Medulla oblongata (tissue), 1 donor: ENCODE results near the gene LRRC7.
"Not testable (repeated sequence)": the region's sequence is repeated elsewhere in the genome, so short reads cannot be mapped to it uniquely, and the experiment has no call there.

Source experiments
- DNase-seq: peaks from one replicate; pipeline ENCODE4 v3.0.0-alpha.2; 2015; ENCODE audit errors: extremely low spot score

The LRRC7 gene

GRCh38 chr1:69863704-69864103 is 296.0 kb downstream of the LRRC7 start:
- DNase-seq, result no peak

DNA sequence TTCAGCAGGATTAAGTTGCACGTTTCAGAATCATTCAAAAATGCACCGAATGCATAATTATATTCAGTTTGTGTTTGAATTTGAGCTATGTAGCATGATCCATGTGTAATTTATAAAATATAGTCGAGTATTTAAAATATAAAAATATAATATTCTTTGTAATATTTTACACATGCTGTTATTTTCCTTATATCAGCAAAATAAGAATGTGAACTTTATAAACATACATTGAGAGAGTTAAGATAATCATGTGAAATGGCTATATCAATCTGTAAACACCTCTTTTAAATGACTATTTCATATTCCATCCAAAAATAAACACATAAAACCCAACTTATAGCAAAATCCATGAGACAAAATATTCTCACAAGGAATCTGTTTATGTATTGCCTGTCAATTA is 303.7 kb downstream of the LRRC7 start:
- no peak for DNase-seq

- DNase-seq, result no peak
Observed at GRCh38 chr1:69878338-69878737, 310.6 kb downstream of the LRRC7 start.

DNA sequence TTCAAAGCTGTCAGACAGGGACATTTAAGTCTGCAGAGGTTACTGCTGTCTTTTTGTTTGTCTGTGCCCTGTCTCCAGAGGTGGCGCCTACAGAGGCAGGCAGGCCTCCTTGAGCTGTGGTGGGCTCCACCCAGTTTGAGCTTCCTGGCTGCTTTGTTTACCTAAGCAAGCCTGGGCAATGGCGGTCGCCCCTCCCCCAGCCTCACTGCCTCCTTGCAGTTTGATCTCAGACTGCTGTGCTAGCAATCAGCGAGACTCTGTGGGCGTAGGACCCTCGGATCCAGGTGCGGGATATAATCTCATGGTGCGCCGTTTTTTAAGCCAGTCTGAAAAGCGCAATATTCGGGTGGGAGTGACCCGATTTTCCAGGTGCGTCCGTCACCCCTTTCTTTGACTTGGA is 320.3 kb downstream of the LRRC7 start:
- DNase-seq, result not testable (repeated sequence)

GRCh38 chr1:69888657-69889056 is 320.9 kb downstream of the LRRC7 start:
- no peak for DNase-seq

DNA sequence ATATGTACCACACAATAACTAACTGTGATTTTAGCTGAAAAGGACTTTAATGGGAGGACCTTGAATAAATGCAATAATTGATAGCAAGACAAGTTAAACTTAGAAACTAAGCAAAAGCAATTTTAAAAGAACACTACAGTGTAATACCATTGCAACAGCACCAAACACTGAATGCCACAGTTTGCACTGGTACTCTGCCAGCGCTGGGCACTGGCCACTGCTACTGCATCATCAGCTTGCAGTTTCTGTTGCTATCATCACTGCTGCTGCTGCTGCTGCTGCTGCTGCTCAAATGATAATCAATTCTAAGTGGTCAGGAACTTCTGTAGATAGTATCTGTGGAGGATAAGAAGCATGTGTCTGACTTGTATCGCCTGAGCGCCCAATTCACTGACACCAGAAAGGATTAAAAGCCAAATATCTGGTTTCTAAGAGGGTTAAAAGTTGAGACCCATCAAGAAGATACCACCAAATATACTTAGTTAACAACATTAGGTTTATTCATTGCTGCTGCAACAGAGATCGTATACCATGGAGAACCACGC is 330.8 kb downstream of the LRRC7 start:
- DNase-seq, result peak; percentile 38

GRCh38 chr1:69911301-69911801 is 343.6 kb downstream of the LRRC7 start:
- no peak for DNase-seq

DNA sequence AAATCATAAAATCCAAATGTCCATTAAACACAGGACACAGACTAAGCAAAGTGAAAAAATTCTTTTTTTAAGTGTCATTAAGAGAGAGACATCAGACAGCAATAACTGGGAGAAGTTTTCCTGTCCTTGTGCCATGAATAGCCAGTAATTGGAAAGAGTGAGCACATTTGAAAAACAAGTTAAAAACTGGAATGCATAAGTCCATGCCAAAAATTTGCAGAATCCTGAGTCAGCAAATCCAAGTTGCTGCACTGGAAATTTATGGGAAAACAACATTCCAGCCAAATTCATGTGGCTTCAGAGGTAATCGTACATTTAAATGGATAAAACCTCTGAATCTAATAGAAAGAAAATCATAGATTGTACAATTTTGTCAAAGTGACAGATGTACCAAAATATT is 346.3 kb downstream of the LRRC7 start:
- DNase-seq, result no peak

- no peak for DNase-seq
Observed at GRCh38 chr1:69914976-69915765, 347.4 kb downstream of the LRRC7 start.

DNA sequence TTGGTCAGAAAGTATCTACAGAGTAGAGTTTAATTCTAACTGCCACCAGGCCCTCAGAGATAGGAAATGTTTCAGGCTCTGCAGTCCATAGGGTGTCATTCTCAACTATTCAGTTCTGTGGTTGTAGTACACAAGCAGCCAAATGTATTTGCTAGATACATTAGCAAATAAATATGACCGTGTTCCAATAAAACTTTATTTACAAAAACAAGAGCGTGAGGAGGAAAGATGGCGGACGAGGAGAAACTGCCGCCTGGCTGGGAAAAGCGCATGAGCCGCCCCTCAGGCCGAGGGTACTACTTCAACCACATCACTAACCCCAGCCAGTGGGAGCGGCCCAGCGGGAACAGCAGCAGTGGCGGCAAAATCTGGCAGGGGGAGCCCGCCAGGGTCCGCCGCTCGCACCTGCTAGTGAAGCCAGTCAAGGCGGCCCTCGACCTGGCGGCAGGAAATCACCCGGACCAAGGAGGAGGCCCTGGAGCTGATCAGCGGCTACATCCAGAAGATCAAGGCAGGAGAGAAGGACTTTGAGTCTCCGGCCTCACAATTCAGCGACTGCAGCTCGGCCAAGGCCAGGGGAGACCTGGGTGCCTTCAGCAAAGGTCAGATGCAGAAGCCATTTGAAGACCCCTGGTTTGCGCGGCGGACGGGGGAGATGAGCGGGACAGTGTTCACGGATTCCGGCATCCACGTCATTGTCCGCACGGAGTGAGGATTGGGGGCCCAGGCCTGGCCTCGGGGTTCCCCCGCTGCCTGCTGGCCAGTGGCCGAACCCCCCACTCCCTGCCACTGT is 351.6 kb downstream of the LRRC7 start:
- no peak for DNase-seq

DNA sequence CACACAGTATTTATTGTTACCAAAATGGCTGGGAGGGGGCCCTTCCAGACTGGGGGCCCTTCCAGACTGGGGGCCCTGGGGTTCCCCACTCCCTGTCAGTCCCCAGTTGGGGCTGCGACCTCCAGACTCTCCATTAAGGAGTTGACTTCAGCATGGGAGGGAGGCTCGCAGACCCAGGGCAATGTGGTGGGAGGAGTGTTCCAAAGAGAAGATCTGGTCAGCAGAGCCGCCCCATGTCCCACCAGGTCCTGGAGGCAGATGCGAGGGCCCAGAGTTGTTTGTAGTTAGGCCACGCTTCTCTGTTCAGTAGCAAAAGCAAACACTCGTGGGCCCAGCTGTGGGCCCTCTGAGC is 352.2 kb downstream of the LRRC7 start:
- no peak for DNase-seq

GRCh38 chr1:69920426-69920825 is 352.7 kb downstream of the LRRC7 start:
- no peak for DNase-seq

- no peak for DNase-seq
Observed at GRCh38 chr1:69921486-69921885, 353.8 kb downstream of the LRRC7 start.

- DNase-seq, result not testable (repeated sequence)
Observed at GRCh38 chr1:69928234-69928633, 360.5 kb downstream of the LRRC7 start.

- no peak for DNase-seq
Observed at GRCh38 chr1:69929308-69930057, 361.8 kb downstream of the LRRC7 start.

GRCh38 chr1:69930396-69930795 is 362.7 kb downstream of the LRRC7 start:
- no peak for DNase-seq

GRCh38 chr1:69932760-69933159 is 365.0 kb downstream of the LRRC7 start:
- no peak for DNase-seq

DNA sequence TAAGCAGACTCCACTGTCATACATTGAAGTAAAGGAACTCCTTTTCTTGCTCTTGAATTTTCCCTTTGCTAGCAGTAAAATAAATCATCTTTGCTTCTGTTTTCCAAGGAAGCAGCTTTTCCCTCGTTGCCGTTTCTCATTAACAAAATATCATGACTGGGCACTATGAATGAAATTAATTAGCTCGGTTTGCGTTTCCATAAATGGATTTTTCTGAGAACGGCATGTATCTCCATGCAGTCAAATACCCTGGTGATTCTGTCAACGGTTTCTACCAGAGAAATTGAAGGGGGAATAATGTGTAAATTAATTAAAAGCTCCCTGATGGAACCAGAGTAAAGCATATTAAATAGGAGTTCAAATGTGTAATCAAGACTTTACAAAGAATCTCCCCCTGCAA is 372.5 kb downstream of the LRRC7 start:
- DNase-seq, result no peak

DNA sequence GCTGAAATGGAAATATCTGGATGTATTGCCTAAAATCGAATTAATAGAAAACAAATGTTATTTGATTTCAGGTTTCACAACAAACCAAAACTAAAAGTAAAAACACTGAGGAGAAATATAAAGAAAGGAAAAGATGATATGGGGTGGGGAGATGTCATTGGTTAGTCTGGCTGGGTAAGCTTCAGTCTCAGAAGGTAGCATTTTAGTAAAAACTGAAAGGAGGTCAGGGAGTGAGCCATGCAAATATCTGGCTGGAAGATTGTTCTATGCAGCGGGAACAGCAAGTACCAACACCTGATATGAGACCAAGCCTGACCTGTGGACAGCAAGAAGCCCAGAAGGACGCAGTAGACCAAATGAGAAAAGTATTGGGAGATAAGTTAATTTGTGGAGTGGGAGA is 373.1 kb downstream of the LRRC7 start:
- no peak for DNase-seq

DNA sequence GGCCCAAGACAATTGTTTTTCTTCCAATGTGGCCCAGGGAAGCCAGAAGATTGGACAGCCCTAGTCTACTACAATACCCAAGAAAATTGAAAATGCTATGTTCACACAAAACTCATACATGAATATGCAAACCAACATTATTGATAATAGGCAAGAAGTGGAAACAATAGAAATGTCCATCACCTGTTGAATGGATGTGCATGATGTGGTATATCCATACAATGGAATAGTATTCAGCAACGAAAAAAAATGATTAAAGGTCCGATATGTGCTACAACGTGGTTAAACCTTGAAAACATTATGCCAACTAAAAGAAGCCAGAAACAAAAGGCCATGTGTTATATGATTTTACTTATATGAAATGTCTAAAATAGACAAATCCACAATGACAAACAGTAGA is 375.3 kb downstream of the LRRC7 start:
- DNase-seq, result no peak

DNA sequence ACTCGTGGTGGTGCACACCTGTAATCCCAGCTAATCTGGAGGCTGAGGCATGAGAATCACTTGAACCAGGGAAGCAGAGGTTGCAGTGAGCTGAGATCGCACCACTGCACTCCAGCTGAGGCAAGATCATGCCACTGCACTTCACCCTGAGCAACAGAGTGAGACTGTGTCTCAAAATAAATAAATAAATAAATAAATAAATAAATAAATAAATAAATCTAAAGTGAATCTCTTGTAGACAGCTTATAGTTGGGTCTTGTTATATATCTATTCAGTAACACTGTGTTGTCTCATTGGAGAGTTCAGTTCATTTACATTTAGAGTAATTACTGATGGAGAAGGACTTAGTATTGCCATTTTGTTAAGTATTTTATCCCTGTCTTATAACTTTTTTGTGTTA is 379.2 kb downstream of the LRRC7 start:
- no peak for DNase-seq

GRCh38 chr1:69947837-69948236 is 380.1 kb downstream of the LRRC7 start:
- no peak for DNase-seq
